ENCODE measurements around the gene KIF13A.
A peak's percentile ranks its signal among the peaks of the same experiment; 100 is the strongest.
"Not testable (repeated sequence)": the region's sequence is repeated elsewhere in the genome, so short reads cannot be mapped to it uniquely, and the experiment has no call there.

Gene KIF13A

GRCh38 chr6:17785094-17785787 lies 202.2 kb downstream of the KIF13A start:
- DNase-seq (ENCODE audit: low spot score) = no peak

DNA sequence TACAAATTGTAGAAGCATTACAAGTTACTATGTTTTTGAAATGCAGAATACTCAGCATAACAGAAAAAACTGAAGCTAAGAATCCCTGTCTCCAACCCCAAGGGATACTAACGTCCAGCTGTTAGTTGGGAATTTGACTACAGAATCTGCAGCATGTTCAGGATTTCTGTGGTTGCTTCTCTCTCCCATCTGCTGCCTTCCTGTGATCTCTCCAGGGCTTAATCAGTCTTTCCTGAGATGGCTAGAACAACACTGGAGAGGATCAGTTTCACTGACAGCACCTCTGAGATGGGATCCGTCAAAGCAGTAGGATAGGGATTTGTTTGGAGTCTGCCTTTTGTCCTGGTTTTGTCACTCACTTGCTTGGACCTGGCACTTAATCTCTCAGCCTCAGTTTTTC lies 207.4 kb downstream of the KIF13A start:
- DNase-seq (ENCODE audit: low spot score) = no peak

DNA sequence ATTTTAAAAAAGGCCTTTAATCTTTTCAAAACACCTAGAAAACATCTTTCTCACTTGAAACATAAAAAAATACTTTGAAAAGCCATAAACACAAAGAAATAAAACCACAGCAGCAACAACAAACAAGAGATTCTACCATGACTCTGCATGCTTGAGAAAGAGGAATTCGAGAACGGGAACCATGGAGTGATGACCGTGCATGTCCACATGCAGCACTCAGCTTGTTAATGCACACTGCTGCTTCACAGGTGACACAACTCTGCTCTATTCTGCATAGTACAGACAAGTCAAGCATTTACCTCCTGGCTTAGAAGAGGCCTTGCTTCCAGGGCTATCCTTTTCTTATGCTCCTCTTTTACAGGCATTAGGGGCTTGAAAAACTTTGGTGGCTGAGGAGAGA lies 215.8 kb downstream of the KIF13A start:
- DNase-seq (ENCODE audit: low spot score) = no peak

DNA sequence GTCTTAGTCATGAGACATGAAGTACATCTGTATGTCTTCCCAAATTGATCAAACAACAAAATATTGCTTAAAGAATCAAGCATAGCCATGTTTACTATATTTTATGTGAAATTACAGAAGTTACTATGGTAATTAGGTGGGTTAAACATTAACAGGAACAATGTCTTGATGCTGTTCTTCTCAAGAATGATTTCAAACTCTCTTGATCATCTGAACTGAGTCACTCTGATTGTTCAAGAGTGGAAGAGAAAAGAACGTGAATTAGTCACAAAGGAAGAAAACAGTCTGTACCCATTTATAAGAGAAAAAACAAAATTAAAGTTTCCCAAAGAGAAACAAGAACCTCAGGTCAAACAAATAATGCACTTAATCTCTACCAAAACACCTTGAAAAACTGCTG lies 218.6 kb downstream of the KIF13A start:
- DNase-seq (ENCODE audit: low spot score) = no peak

- peak; percentile 13 for DNase-seq (ENCODE audit: low spot score)
These were observed 219.0 kb downstream of the KIF13A start for GRCh38 chr6:17768388-17768787.

DNA sequence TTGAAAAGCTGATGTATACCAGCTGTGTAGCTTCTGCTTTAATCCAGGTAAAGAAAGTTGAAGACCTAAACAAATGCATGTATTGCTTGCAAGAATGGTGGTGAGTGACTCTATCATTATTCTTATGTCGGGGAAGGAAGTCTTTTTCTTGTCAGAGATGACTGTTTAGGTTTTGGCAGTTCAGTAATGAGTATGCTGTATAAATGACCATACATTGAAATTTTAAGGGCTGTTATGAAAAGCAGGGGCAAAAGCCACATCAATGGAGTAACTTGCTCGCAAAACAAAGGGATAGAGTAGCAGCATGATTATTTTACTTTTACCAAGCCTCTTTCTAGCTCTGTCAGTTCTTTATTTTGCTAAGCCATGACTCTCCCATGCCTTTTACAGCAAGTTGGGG lies 224.8 kb downstream of the KIF13A start:
- DNase-seq (ENCODE audit: low spot score) = no peak

DNA sequence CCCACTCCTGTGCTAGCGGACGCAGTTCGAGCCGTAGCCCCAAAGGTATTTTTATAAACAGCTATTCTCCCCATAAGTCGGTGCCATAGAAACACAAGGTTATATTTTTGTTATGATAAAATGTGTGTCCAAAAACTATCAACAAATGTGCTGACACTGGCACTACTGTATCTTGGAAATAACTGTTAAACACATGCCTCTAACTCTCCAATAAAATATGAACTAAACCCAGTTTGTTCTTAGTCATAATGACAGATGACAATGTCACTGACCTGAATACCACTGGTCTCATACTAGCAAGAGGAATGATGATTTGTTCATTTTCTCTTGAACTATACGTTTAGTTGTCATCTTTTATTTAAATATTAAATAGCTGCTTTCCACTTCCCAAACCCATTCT lies 229.3 kb downstream of the KIF13A start:
- no peak for DNase-seq (ENCODE audit: low spot score)

GRCh38 chr6:17754254-17754653 lies 233.2 kb downstream of the KIF13A start:
- no peak for DNase-seq (ENCODE audit: low spot score)

GRCh38 chr6:17745324-17745723 lies 242.1 kb downstream of the KIF13A start:
- DNase-seq (ENCODE audit: low spot score) = not testable (repeated sequence)

DNA sequence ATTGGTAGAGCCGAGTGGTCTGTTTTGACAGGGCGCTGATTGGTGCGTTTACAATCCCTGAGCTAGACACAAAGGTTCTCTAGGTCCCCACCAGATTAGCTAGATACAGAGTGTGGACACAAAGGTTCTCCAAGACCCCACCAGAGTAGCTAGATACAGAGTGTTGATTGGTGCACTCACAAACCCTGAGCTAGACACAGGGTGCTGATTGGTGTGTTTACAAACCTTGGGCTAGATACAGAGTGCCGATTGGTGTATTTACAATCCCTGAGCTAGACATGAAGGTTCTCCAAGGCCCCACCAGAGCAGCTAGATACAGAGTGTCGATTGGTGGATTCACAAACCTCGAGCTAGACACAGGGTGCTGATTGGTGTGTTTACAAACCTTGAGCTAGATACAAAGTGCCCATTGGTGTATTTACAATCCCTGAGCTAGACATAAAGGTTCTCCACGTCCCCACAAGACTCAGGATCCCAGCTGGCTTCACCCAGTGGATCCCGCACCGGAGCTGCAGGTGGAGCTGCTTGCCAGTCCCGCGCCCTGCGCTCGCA lies 242.6 kb downstream of the KIF13A start:
- not testable (repeated sequence) for DNase-seq (ENCODE audit: low spot score)

GRCh38 chr6:17744019-17744756 lies 243.2 kb downstream of the KIF13A start:
- no peak for DNase-seq (ENCODE audit: low spot score)

DNA sequence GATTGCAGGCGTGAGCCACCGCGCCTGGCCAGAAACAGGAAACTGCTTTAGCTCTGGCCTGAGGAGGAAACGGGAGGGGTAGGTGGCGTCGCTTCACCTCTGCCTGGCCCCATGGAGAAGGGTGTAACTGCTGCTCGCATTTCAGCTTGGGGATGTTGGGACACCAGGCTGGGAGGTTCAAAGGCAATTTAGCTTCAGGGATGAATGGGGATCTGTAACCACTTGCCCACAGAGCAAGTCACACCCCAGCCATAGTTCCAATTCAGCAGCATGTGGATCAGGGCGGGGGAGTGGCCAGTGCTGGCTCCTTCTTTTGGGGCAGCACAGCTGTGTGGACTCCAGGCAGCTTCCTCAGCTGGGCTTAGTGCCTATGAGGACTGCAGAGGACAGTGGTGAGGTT lies 245.9 kb downstream of the KIF13A start:
- DNase-seq (ENCODE audit: low spot score) = no peak

- DNase-seq (ENCODE audit: low spot score) = no peak
These were observed 246.7 kb downstream of the KIF13A start for GRCh38 chr6:17740559-17741220.

DNA sequence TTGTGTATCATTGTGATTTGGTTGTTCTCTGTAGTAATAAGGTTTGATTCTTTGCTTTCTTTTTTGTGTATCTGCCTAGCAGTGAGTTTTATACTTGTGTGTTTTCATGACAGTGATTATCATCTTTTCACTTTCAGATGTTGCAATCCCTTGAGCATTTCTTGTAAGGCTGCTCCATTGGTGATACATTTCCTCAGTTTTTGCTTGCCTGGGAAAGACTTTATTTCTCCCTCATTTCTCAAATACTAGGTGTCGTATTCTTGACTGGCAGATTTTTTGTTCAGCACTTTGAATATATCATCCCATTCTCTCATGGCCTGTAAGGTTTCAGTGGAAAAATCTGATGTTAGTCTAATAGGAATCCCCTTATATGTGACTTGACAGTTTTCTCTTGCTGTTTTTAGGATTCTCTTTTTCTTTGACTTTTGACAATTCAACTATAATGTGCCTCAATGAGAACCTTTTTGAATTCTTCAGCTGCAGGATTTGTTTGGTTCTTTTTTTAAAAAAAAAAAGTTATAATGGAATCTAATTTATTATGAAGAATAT lies 249.7 kb downstream of the KIF13A start:
- DNase-seq (ENCODE audit: low spot score) = no peak

DNA sequence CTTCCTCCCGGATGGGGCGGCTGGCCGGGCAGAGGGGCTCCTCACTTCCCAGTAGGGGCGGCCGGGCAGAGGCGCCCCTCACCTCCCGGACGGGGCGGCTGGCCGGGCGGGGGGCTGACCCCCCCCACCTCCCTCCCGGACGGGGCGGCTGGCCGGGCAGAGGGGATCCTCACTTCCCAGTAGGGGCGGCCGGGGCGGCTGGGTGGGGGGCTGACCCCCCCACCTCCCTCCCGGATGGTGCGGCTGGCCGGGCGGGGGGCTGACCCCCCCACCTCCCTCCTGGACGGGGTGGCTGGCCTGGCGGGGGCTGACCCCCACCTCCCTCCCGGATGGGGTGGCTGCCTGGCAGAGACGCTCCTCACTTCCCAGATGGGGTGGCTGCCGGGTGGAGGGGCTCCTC lies 252.1 kb downstream of the KIF13A start:
- not testable (repeated sequence) for DNase-seq (ENCODE audit: low spot score)

DNA sequence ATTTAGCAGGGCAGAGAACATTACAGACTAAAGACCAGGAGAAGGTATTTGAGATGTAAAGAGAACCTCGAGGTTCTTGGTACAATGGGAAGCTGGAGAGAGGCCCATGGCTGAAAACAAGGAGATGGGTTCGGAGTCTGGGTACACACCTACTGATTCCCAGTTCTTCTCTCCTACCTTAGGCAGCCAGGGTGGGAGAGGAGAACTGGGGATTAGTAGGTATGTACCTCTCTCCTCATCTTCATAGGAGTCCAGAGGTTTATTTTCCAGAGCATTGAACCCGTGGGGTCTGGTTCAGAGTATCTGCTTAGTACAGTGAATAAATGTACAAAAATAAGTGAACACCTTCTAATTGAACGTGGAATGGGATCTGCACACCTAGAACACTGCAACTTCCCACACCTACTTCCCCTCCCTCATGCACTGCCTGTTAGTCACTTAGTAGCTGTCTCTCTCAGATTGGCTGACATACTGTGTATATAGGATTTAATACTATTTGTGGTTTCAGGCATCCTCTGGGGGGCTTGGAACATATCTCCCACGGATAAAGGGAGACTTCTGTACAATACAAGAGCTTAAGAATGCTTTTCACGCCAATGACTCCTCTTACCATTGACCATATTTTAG lies 257.2 kb downstream of the KIF13A start:
- DNase-seq (ENCODE audit: low spot score) = no peak

DNA sequence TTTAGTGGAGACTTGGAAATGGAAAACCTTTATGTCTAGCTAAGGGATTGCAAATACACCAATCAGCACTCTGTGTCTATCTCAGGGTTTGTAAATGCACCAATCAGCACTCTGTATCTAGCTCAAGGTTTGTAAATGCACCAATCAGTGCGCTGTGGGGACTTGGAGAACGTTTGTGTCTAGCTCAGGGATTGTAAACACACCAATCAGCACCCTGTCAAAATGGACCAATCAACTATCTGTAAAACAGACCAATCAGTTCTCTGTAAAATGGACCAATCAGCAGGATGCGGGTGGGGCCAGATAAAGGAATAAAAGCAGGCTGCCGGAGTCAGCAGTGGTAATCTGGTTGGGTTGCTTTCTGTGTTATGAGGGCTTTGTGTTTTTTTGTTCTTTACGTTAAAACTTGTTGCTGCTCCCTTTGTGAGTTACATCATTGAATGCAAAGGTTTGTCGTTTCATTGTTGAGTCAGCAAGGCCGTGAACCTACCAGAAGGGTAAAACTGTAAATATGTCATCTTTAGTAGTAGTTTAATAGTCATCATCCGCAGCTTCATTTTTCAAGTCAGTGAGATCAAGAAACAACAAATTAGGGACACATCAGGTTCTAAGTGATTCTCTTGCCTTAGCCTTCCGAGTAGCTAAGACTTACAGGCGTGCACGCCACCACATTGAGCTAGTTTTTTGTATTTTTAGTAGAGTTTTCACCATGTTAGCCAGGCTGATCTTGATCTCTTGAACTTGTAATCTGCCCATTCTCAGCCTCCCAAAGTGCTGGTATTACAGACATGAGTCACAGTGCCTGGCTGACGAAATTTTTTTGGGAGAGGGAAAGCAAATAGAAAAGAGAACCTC lies 258.0 kb downstream of the KIF13A start:
- DNase-seq (ENCODE audit: low spot score) = no peak

DNA sequence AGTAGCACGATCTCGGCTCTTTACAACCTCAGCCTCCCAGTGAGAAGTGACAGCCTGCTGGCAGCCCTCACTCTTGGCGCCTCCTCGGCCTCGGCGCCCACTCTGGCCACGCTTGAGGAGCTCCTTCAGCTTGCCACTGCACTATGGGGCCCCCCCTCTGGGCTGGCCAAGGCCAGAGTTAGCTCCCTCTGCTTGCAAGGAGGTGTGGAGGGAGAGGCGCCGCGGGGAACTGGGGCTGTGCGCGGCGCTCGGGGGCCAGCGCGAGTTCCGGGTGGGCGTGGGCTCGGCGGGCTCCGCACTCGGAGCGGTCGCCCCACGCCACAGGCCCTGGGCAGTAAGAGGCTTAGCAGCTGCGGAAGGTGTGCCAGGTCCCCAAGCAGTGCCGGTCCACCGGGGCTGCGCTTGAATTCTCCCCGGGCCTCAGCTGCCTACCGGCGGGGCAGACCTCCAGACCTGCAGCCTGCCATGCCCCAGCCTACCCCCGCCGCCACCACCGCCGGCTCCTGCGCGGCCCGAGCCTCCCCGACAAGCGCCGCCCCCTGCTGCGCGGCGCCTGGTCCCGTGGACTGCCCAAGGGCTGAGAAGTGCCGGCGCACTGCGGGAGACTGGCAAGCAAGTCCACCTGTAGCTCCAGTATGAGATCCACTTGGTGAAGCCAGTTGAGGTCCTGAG lies 258.7 kb downstream of the KIF13A start:
- DNase-seq (ENCODE audit: low spot score) = no peak

DNA sequence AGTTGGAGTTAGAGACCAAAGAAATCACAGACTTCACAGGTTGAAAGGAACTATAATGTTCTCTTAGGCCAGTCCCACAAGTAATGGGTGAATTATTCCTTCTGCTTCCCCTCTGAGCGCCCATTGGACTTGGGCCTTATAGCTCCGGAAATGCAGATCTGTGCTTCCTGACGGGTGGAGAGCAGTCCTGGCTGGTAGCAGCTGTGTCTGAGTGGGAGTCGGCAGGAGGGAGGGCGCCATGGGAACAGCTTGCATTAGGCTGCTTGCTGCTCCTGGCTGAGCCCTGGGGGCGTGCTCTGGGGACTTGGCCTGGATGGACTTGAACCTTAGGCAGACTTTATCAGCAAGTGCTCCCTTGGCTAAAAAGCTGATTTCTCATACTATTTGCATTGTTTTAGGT lies 262.4 kb downstream of the KIF13A start:
- peak; percentile 39 for DNase-seq (ENCODE audit: low spot score)

GRCh38 chr6:17724341-17724740 lies 263.1 kb downstream of the KIF13A start:
- DNase-seq (ENCODE audit: low spot score) = peak; percentile 38

- DNase-seq (ENCODE audit: low spot score) = no peak
These were observed 265.8 kb downstream of the KIF13A start for GRCh38 chr6:17721671-17722070.
